ENCODE measurements around the gene MAGI2.
"Not testable (repeated sequence)": the region's sequence is repeated elsewhere in the genome, so short reads cannot be mapped to it uniquely, and the experiment has no call there.

The MAGI2 gene

GRCh38 chr7:79035858-79036257 is 417.6 kb downstream of the MAGI2 start:
- no peak for DNase-seq

- DNase-seq: no peak
Measured at GRCh38 chr7:79034730-79035129, 418.7 kb downstream of the MAGI2 start.

- not testable (repeated sequence) for DNase-seq
Measured at GRCh38 chr7:79019711-79020110, 433.8 kb downstream of the MAGI2 start.

- no peak for DNase-seq
Measured at GRCh38 chr7:79011921-79012320, 441.5 kb downstream of the MAGI2 start.

- no peak for DNase-seq
Measured at GRCh38 chr7:79009647-79010046, 443.8 kb downstream of the MAGI2 start.

GRCh38 chr7:79008786-79009185 is 444.7 kb downstream of the MAGI2 start:
- no peak for DNase-seq

GRCh38 chr7:78996013-78996412 is 457.5 kb downstream of the MAGI2 start:
- DNase-seq: no peak

GRCh38 chr7:78993341-78993740 is 460.1 kb downstream of the MAGI2 start:
- peak in 1 of 5 experiments; percentile 7 for DNase-seq

- DNase-seq: no peak
Measured at GRCh38 chr7:78985509-78985908, 468.0 kb downstream of the MAGI2 start.

- DNase-seq: no peak
Measured at GRCh38 chr7:78983483-78983882, 470.0 kb downstream of the MAGI2 start.

- no peak for DNase-seq
Measured at GRCh38 chr7:78970440-78970916, 483.0 kb downstream of the MAGI2 start.

GRCh38 chr7:78968951-78969350 is 484.5 kb downstream of the MAGI2 start:
- no peak for DNase-seq

GRCh38 chr7:78967561-78967960 is 485.9 kb downstream of the MAGI2 start:
- not testable (repeated sequence) for DNase-seq

- no peak for DNase-seq
Measured at GRCh38 chr7:78967046-78967445, 486.4 kb downstream of the MAGI2 start.

GRCh38 chr7:78959477-78959876 is 494.0 kb downstream of the MAGI2 start:
- no peak for DNase-seq

GRCh38 chr7:78955329-78955728 is 498.1 kb downstream of the MAGI2 start:
- no peak for DNase-seq

- no peak for DNase-seq
Measured at GRCh38 chr7:78953726-78954363, 499.6 kb downstream of the MAGI2 start.

- no peak for DNase-seq
Measured at GRCh38 chr7:78953090-78953489, 500.4 kb downstream of the MAGI2 start.

- no peak for DNase-seq
Measured at GRCh38 chr7:78939669-78940068, 513.8 kb downstream of the MAGI2 start.

GRCh38 chr7:78924581-78924980 is 528.9 kb downstream of the MAGI2 start:
- DNase-seq: no peak

- no peak for DNase-seq
Measured at GRCh38 chr7:78912781-78913180, 540.7 kb downstream of the MAGI2 start.

- DNase-seq: no peak
Measured at GRCh38 chr7:78906735-78907134, 546.7 kb downstream of the MAGI2 start.

- DNase-seq: no peak
Measured at GRCh38 chr7:78905436-78905835, 548.0 kb downstream of the MAGI2 start.

GRCh38 chr7:78904983-78905382 is 548.5 kb downstream of the MAGI2 start:
- no peak for DNase-seq

GRCh38 chr7:78901566-78901965 is 551.9 kb downstream of the MAGI2 start:
- no peak for DNase-seq
